HUES48 (cell line): ENCODE measurements around the gene GLT6D1.

Source experiments
- H3K27ac ChIP-seq: one replicate; pipeline ENCODE4 v1.7.0; 2013; ENCODE audit warnings: low read depth, low read length, inconsistent platforms
- H3K27me3 ChIP-seq: 2 replicates; pipeline ENCODE4 v1.6.1; 2013; ENCODE audit warnings: mild to moderate bottlenecking, low read length; ENCODE audit not compliant: control insufficient read depth, insufficient read depth
- H3K36me3 ChIP-seq: 2 replicates; pipeline ENCODE4 v1.6.1; 2013; ENCODE audit warnings: low read length; ENCODE audit not compliant: control insufficient read depth, insufficient read depth
- H3K4me1 ChIP-seq: 2 replicates; pipeline ENCODE4 v1.6.1; 2013; ENCODE audit warnings: mild to moderate bottlenecking, low read length; ENCODE audit not compliant: control insufficient read depth, insufficient read depth
- H3K4me3 ChIP-seq: 2 replicates; pipeline ENCODE4 v1.5.1; 2013; ENCODE audit warnings: mild to moderate bottlenecking, low read depth, low read length
- H3K9ac ChIP-seq: 2 replicates; pipeline ENCODE4 v1.6.1; 2013; ENCODE audit warnings: mild to moderate bottlenecking, low read depth, low read length, moderate library complexity
- H3K9me3 ChIP-seq: 2 replicates; pipeline ENCODE4 v1.6.1; 2013; ENCODE audit warnings: low read length; ENCODE audit not compliant: control insufficient read depth, insufficient read depth

The GLT6D1 gene

DNA sequence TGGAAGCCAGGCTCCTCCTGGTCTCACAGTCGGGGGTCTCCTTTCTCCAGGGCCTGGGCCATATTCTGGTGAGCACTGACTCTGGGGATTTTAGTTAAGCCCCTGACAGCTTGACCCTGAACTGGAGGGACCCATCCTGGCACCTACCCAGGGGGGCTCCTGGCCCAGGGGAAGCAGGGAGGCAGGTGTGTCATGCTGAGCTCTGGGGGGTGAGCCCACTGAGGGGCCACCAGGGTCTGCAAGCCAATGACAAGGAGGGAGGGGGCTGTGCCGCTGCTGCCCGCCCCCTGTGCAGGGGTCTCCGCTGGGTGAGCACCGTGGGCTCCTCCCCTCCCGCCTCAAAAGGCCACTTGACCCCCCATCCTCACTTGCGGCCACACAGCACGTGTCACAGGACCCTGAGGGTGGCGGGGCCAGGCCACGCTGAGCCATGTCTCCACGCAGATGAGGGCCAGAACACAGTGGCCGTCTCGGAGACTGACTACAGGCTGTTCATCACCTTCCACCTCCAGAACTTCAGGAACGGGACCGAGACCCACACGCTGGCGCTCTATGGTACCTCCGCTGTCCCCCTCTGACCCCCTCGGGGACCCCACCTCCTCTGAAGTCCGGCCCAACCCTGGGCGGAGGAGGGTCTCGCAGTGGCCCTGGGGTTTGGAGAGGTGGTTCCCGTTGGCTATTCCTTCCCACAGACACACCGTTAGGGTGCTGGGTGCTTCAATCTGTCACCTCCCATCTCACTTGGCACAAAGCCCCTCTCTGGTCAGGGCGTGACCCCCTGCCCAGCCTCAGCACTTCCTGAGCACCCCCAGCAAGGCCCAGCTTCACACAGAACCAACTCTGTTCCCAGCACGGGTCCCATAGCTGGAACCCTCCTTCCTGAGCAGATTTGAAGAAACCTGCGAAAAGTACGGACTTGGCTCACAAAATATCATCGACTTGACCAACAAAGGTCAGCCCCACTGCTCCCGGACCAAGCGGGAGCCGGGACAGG is 25.8 kb upstream of the GLT6D1 start:
- H3K27me3 ChIP-seq, result no peaks in the 10 kb centered on the region
- H3K4me1 ChIP-seq, result no peaks in the 10 kb centered on the region
- no peak overlapping the region for H3K9ac ChIP-seq
- no peaks in the 10 kb centered on the region; the same call in 1 of the 2 replicates for H3K9me3 ChIP-seq
- no peak overlapping the region for H3K4me3 ChIP-seq
- H3K36me3 ChIP-seq, result no peaks in the 10 kb centered on the region
- H3K27ac ChIP-seq, result no peak overlapping the region

DNA sequence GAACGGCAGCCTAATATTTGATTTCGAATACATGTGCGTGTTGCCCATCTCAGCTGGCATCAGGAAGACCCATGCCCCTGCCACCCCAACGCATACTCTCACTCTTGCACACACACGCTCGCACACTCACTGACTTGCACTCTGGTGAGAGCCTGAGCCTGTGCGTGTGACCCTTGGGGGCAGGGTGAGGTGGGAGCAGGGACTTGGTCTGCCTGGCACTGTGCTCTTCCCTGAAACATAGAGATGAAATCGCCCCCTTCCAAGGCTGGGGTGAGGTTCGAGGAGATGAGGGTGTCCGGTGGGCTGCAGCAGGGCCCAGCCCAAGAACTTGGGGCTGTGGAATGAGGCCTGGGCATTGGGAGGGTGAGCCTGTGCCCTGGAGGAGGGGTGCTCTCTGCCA is 24.9 kb upstream of the GLT6D1 start:
- Histone ChIP-seq H3K9me3 (no peaks in the 10 kb centered on the region; the same call in 1 of the 2 replicates), H3K36me3 (no peaks in the 10 kb centered on the region), H3K4me3 (no peak overlapping the region), H3K9ac (no peak overlapping the region), H3K4me1 (no peaks in the 10 kb centered on the region), H3K27ac (no peak overlapping the region), H3K27me3 (no peaks in the 10 kb centered on the region)

DNA sequence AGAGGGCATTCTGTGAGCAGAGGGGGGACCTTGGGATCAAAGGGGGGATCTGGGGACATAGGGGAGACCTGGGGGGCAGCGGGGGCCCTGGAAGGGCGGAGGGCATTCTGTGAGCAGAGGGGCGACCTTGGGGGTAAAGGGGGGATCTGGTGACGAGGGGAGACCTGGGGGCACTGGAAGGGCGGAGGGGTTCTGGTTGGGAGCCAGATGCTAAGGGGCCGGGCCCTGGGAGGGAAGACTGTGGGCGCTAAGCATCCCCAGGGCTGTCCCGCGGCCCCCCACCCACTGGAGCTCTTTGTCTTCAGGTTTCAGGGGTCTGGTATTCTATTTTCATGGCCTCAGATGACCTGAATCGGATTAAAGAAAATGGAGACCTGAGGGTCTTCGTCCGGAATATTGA is 24.5 kb upstream of the GLT6D1 start:
- no peaks in the 10 kb centered on the region for H3K27me3 ChIP-seq
- H3K4me1 ChIP-seq, result no peaks in the 10 kb centered on the region

DNA sequence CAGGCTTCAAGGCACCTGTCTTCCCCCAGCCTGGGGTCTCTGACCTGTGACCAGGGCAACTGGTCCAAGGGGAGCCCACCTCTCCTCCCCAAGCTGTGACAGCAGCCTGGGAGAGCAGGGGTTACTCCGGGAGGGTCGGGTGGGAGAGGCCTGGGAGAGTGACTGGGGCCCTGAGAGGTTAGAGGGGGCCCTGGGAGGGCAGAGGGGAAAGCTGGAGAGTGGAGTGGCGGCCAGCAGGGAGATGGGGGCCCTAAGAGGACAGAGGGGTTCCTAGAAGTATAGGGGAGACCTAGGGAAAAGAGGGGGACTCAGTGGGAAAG is 24.1 kb upstream of the GLT6D1 start:
- no peak overlapping the region for H3K4me3 ChIP-seq

More for the DNA sequence above, 24.5 kb upstream of the GLT6D1 start:
- no peaks in the 10 kb centered on the region for H3K36me3 ChIP-seq
- H3K9ac ChIP-seq, result no peak overlapping the region
- no peaks in the 10 kb centered on the region; the same call in 1 of the 2 replicates for H3K9me3 ChIP-seq
- H3K27ac ChIP-seq, result no peak overlapping the region
- H3K4me3 ChIP-seq, result no peak overlapping the region

DNA sequence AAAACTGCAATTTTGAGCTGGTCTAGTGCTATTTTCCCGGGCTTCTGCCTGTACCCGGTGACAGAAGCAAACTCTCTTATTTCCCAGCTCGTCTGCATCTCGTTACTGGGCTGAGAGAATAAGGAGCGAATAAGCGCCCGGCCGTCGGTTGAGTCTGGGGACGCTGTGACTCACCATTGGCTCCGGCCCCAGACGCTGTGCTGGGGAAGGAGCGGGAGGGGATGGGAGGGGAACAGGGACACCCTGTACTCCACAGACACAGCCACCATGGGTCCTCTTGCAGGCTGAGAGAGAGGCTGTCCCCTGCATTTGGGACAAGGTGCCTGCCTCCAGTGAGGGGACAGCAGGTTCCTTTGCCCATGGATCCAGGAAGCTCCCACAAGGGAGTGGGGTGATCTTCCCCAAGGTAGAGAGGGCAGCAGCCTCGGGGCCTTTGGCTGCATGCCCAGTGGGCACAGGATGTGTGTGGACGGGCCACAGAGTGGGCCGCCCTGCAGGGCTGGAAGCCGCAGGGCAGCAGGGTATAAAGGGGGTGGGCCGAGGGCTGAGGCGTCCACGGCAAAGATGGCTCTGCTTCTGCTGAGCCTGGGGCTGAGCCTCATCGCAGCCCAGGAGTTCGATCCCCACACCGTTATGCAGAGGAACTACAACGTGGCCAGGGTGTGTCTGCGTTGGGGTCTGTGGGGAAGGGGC is 23.6 kb upstream of the GLT6D1 start, which contains the start of gene LCN9:
Gene LCN9 (plus strand): TSS at position 552 of the 693 bp plus-strand sequence. CDS start 13 bp downstream, at position 565.
- Histone ChIP-seq H3K27ac (no peak within 1 kb of the TSS), H3K27me3 (no peaks in the 10 kb centered on the region), H3K9me3 (no peaks in the 10 kb centered on the region), H3K4me1 (no peaks in the 10 kb centered on the region), H3K9ac (no peak within 1 kb of the TSS), H3K36me3 (no peaks in the 10 kb centered on the region), H3K4me3 (no peak within 1 kb of the TSS)

More for the DNA sequence above, 24.1 kb upstream of the GLT6D1 start:
- no peaks in the 10 kb centered on the region for H3K27me3 ChIP-seq
- no peaks in the 10 kb centered on the region for H3K4me1 ChIP-seq
- no peaks in the 10 kb centered on the region for H3K9me3 ChIP-seq
- no peaks in the 10 kb centered on the region for H3K36me3 ChIP-seq
- no peak overlapping the region for H3K27ac ChIP-seq
- no peak overlapping the region for H3K9ac ChIP-seq

DNA sequence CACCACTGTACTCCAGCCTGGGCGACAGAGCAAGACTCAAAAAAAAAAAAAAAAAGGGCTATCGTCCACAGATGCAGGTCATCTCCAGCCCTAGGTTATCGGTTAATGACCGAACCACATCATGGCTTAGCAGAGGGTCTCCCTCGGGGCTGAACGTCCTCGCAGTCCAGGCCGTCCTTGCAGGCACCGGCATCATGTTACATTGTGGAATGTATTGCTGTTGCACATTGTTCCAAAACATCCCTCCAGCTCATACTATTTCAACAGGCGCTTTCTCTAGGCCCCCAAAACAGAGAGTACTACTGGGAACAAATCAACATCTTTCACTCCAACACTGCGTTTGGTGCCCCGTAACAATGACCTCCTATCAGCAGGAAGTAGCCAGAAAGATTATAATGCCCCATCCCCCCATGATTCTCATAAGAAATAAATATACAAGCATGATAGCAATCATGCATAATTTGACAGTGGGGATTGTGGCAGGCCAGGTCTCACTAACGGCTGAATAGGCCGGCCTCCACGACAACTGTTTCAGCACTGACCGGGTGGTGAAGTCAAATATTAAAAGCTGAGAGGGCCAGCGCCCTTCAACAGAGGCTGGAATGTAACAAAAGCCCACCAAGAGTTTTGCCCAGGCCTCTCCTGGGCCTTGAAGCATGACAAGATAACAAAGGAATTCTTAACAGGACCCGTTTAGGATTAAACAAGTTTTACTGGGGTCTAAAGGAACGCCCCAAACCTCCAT is 22.6 kb upstream of the GLT6D1 start:
- Histone ChIP-seq H3K27me3 (no peaks in the 10 kb centered on the region), H3K9me3 (no peaks in the 10 kb centered on the region), H3K9ac (no peak overlapping the region), H3K27ac (no peak overlapping the region), H3K4me1 (no peaks in the 10 kb centered on the region), H3K4me3 (no peak overlapping the region), H3K36me3 (no peaks in the 10 kb centered on the region)

DNA sequence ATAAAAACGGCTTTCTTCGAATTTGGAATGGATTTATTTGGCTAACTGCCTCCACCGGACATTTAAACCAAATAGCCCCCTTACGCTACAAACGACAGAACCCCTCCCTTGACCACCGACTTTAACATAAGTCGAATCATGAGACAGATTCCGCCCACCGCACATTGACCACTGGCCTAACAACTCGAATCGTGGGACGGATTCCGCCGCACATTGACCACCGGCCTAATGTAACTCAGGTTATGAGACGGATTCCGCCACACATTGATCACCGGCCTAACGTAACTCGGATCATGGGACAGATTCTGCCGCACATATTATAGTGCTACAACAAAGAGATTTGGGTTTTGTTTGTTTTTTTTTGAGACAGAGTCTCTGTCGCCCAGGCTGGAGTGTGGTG is 21.1 kb upstream of the GLT6D1 start:
- Histone ChIP-seq H3K36me3 (no peaks in the 10 kb centered on the region), H3K4me1 (no peaks in the 10 kb centered on the region), H3K4me3 (no peak overlapping the region), H3K9me3 (no peaks in the 10 kb centered on the region; the same call in 1 of the 2 replicates), H3K27me3 (no peaks in the 10 kb centered on the region), H3K27ac (no peak overlapping the region), H3K9ac (no peak overlapping the region)

DNA sequence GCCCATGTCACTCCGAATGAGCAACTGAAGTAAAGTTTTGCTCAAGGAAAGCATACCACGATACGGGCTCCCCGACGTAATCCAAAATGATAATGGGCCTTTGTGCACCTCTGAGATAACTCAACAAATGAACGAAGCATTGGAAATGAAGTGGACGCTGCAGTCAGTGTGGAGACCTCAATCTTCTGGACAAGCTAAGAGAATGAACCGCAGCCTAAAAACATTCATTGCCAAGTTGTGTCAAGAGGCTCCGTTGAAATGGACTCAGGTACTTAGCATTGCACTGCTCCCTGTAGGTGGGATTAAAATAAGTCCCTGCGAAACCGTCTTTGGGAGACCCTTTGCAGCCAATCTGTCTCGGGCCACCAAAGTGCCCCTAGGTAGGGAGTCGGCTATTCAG is 19.9 kb upstream of the GLT6D1 start:
- H3K27me3 ChIP-seq, result no peaks in the 10 kb centered on the region
- peaks cover under 1% of the 10 kb centered on the region; the same call in 1 of the 2 replicates for H3K9me3 ChIP-seq
- no peak overlapping the region for H3K27ac ChIP-seq
- no peak overlapping the region for H3K4me3 ChIP-seq
- no peak overlapping the region for H3K9ac ChIP-seq
- no peaks in the 10 kb centered on the region for H3K36me3 ChIP-seq
- no peaks in the 10 kb centered on the region for H3K4me1 ChIP-seq

DNA sequence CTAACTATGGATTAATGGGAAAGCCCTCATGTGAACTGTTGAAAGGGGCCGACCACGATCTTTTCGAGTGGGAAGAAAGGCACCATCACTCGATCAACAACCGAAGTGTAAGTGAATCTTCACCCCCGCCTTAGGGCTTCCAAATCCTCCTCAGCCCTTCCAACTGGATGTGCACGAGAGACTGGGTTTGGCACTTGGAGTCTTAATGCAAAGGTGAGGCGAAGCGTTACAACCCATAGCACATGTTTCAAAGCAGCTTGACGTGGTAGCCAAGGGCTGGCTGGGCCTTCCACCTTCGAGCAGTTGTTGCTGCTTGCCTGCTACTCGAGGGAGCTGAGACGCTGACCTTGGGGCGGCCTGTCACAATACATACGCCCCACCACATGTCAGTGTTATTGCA is 18.1 kb upstream of the GLT6D1 start:
- Histone ChIP-seq H3K9ac (no peak overlapping the region), H3K9me3 (peaks cover 13% of the 10 kb centered on the region), H3K4me1 (no peaks in the 10 kb centered on the region), H3K27me3 (no peaks in the 10 kb centered on the region), H3K27ac (no peak overlapping the region), H3K4me3 (no peak overlapping the region), H3K36me3 (no peaks in the 10 kb centered on the region)

DNA sequence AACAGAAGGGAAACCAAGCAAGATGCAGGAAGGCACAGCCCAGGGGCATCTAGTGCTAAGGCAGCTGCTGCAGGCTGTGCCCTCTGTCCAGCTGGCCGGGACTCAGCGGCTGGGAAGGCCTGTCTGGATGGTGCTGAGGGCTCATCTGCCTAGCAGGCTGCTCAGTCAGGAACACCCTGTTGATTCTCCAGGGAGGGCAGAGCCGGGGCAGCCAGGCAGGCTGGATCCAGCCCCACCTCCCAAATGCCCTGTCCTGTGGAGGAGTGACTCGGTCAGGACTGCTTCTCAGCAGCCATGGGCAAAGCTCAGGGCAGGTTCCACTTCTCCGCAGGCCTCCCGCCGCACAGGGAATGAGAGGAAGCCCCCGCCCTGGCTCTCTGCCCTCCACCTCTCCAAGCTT is 16.0 kb upstream of the GLT6D1 start:
- H3K27me3 ChIP-seq, result no peaks in the 10 kb centered on the region

More for the DNA sequence above, 16.0 kb upstream of the GLT6D1 start:
- Histone ChIP-seq H3K36me3 (no peaks in the 10 kb centered on the region), H3K4me1 (no peaks in the 10 kb centered on the region; the same call in 1 of the 2 replicates), H3K9me3 (peaks cover 32% of the 10 kb centered on the region), H3K9ac (no peak overlapping the region), H3K4me3 (no peak overlapping the region), H3K27ac (no peak overlapping the region)
